H1 (cell line): Measurements from ENCODE around the gene UGT1A8. TPM values are rescaled to one million over a fixed set of nuclear protein-coding genes. Genes with fewer than 3 reads are reported as not detected.

Source experiments
- CTCF ChIA-PET: fragments of 300-600 bp; sonication (Branson Sonifier 250); formaldehyde crosslinking; loops from one replicate; lab custom pipeline; 2021; ENCODE audit not compliant: partially characterized antibody; lab: Charles Lee
- POLR2A ChIA-PET: fragments of 300-600 bp; sonication (Branson Sonifier 250); formaldehyde crosslinking; loops from one replicate; lab custom pipeline; 2021; ENCODE audit warnings: inconsistent platforms; ENCODE audit not compliant: partially characterized antibody; lab: Charles Lee
- DNase-seq, 2 experiments: peaks; one replicate each; pipeline versions ENCODE4 v3.0.0 to v3.0.0-alpha.2; 2010 to 2022; ENCODE audit warnings: low spot score in 2 of 2, low read depth in 1 of 2, mixed read lengths in 1 of 2
- FAIRE-seq: peaks from 2 replicates; lab custom pipeline; 2011; peaks lifted over from hg19 to GRCh38; lab: Jason Lieb, UNC
- H2AFZ ChIP-seq: 2 replicates; pipeline ENCODE4 v1.8.1; 2012; ENCODE audit warnings: low read length, inconsistent platforms
- H2AK5ac ChIP-seq: 2 replicates; pipeline ENCODE4 v1.6.1; 2013; ENCODE audit warnings: low read depth, low read length
- H2BK120ac ChIP-seq: replicated peaks from 2 replicates; pipeline ENCODE3; 2013; ENCODE audit warnings: low read depth, low read length, inconsistent platforms
- H2BK12ac ChIP-seq: 2 replicates; pipeline ENCODE4 v1.6.1; 2013; ENCODE audit warnings: low read depth, low read length
- H2BK15ac ChIP-seq: 2 replicates; pipeline ENCODE4 v1.6.1; 2013; ENCODE audit warnings: low read length
- H2BK20ac ChIP-seq: 2 replicates; pipeline ENCODE4 v1.6.1; 2013; ENCODE audit warnings: low read length
- H2BK5ac ChIP-seq: 2 replicates; pipeline ENCODE4 v1.6.1; 2013; ENCODE audit warnings: low read depth, low read length
- H3K14ac ChIP-seq: 2 replicates; pipeline ENCODE4 v1.6.1; 2013; ENCODE audit warnings: inconsistent platforms; ENCODE audit not compliant: insufficient read length
- H3K18ac ChIP-seq: 2 replicates; pipeline ENCODE4 v1.6.1; 2013; ENCODE audit warnings: low read length; ENCODE audit errors: extremely low read depth
- H3K23ac ChIP-seq: 2 replicates; pipeline ENCODE4 v1.6.1; 2013; ENCODE audit warnings: inconsistent platforms; ENCODE audit not compliant: insufficient read length
- H3K23me2 ChIP-seq: 2 replicates; pipeline ENCODE4 v1.6.1; 2013; ENCODE audit warnings: low read depth, low read length
- H3K27ac ChIP-seq: 2 replicates; pipeline ENCODE4 v1.6.1; 2011; ENCODE audit warnings: low read depth, low read length, inconsistent platforms
- H3K27me3 ChIP-seq, 4 experiments: replicated peaks in 1 of 4; 1 replicate in 1 of 4; 2 replicates in 3 of 4; pipeline versions ENCODE4 v1.6.1 to v1.8.1; 2011 to 2013; ENCODE audit warnings: low read length in 3 of 4, mild to moderate bottlenecking in 3 of 4, inconsistent platforms in 2 of 4, mixed read lengths in 2 of 4, moderate library complexity in 1 of 4; ENCODE audit not compliant: control insufficient read depth in 3 of 4, insufficient read depth in 3 of 4; ENCODE audit errors: extremely low read depth in 1 of 4
- H3K36me3 ChIP-seq, 4 experiments: 2 replicates each; pipeline versions ENCODE4 v1.6.1 to v1.8.1; 2011 to 2013; ENCODE audit warnings: mild to moderate bottlenecking in 4 of 4, low read length in 3 of 4, moderate library complexity in 2 of 4, control low read depth in 1 of 4, inconsistent platforms in 1 of 4; ENCODE audit not compliant: insufficient read depth in 4 of 4, control insufficient read depth in 2 of 4
- H3K4ac ChIP-seq: replicated peaks from 2 replicates; pipeline ENCODE3; 2013; ENCODE audit warnings: low read length, low read depth, mixed read lengths, inconsistent platforms; ENCODE audit not compliant: insufficient read length
- H3K4me1 ChIP-seq, 4 experiments: replicated peaks in 1 of 4; 1 replicate in 1 of 4; 2 replicates in 3 of 4; pipeline versions ENCODE4 v1.6.1 to v1.8.1; 2011 to 2013; ENCODE audit warnings: low read length in 3 of 4, inconsistent platforms in 2 of 4, mixed read lengths in 1 of 4; ENCODE audit not compliant: insufficient read depth in 4 of 4, control insufficient read depth in 3 of 4
- H3K4me2 ChIP-seq, 2 experiments: 2 replicates each; pipeline versions ENCODE4 v1.6.1 to v1.8.1; 2011 to 2013; ENCODE audit warnings: low read depth in 2 of 2, low read length in 2 of 2, control low read depth in 1 of 2, inconsistent platforms in 1 of 2, mild to moderate bottlenecking in 1 of 2; ENCODE audit not compliant: insufficient read depth in 1 of 2
- H3K4me3 ChIP-seq, 4 experiments: fragments of 200-600, 300-600 bp in 1 of 4; sonication (generic), shearing (Covaris generic), sonication (Bioruptor Twin) in 1 of 4; 2 replicates each; pipeline versions ENCODE4 v1.5.1 to v1.8.1; 2011 to 2016; ENCODE audit warnings: low read length in 4 of 4, low read depth in 3 of 4, control low read depth in 2 of 4, inconsistent platforms in 2 of 4, mild to moderate bottlenecking in 2 of 4, mixed read lengths in 1 of 4, moderate library complexity in 1 of 4; ENCODE audit not compliant: insufficient read depth in 2 of 4; ENCODE audit errors: extremely low read depth in 1 of 4
- H3K56ac ChIP-seq: replicated peaks from 2 replicates; pipeline ENCODE3; 2013; ENCODE audit warnings: low read depth, mild to moderate bottlenecking, mixed read lengths, low read length, inconsistent platforms; ENCODE audit not compliant: insufficient read length
- H3K79me1 ChIP-seq: 2 replicates; pipeline ENCODE4 v1.6.1; 2013; ENCODE audit warnings: low read depth, low read length, control low read depth
- H3K79me2 ChIP-seq, 2 experiments: 2 replicates each; pipeline versions ENCODE4 v1.6.1 to v1.8.1; 2012 to 2013; ENCODE audit warnings: low read length in 2 of 2, mild to moderate bottlenecking in 2 of 2, inconsistent platforms in 1 of 2; ENCODE audit not compliant: insufficient read depth in 2 of 2, control insufficient read depth in 1 of 2
- H3K9ac ChIP-seq, 4 experiments: replicated peaks in 1 of 4; 1 replicate in 1 of 4; 2 replicates in 3 of 4; pipeline versions ENCODE4 v1.6.1 to v1.8.1; 2011 to 2013; ENCODE audit warnings: low read depth in 3 of 4, low read length in 3 of 4, control low read depth in 2 of 4, mild to moderate bottlenecking in 2 of 4, moderate library complexity in 2 of 4, inconsistent platforms in 1 of 4; ENCODE audit errors: extremely low read depth in 1 of 4
- H3K9me3 ChIP-seq, 2 experiments: 2 replicates each; pipeline versions ENCODE4 v1.6.1 to v1.8.1; 2012 to 2013; ENCODE audit warnings: mild to moderate bottlenecking in 2 of 2, moderate library complexity in 2 of 2, control low read depth in 1 of 2, inconsistent platforms in 1 of 2, low read depth in 1 of 2, low read length in 1 of 2, mixed read lengths in 1 of 2; ENCODE audit not compliant: insufficient read depth in 2 of 2
- H4K20me1 ChIP-seq, 2 experiments: replicated peaks in 1 of 2; 2 replicates each; pipeline versions ENCODE3 to v1.8.1; 2011 to 2013; ENCODE audit warnings: inconsistent platforms in 2 of 2, low read length in 2 of 2, mild to moderate bottlenecking in 1 of 2; ENCODE audit not compliant: insufficient read depth in 2 of 2, control insufficient read depth in 1 of 2
- H4K5ac ChIP-seq: 2 replicates; pipeline ENCODE4 v1.6.1; 2013; ENCODE audit warnings: low read length, low read depth, mixed read lengths, inconsistent platforms; ENCODE audit not compliant: insufficient read length
- H4K8ac ChIP-seq: 2 replicates; pipeline ENCODE4 v1.8.0; 2013; ENCODE audit warnings: mild to moderate bottlenecking, moderate library complexity, low read length, inconsistent platforms; ENCODE audit not compliant: insufficient read depth; ENCODE audit errors: extremely low read depth
- H4K91ac ChIP-seq: replicated peaks from 2 replicates; pipeline ENCODE3; 2013; ENCODE audit warnings: low read length, mixed read lengths, inconsistent platforms; ENCODE audit not compliant: insufficient read length
- CREB1 ChIP-seq: IDR thresholded peaks from 2 replicates; pipeline ENCODE4 v1.6.1; 2012; ENCODE audit warnings: inconsistent platforms
- CTCF ChIP-seq, 3 experiments: IDR thresholded peaks; 1 replicate in 2 of 3; 2 replicates in 1 of 3; pipeline versions ENCODE4 v1.5.1 to v1.6.1; 2011; ENCODE audit warnings: low read length in 3 of 3, mild to moderate bottlenecking in 3 of 3, inconsistent platforms in 2 of 3, low read depth in 1 of 3, moderate library complexity in 1 of 3; ENCODE audit not compliant: insufficient read depth in 1 of 3; ENCODE audit errors: control extremely low read depth in 1 of 3
- POLR2AphosphoS5 ChIP-seq: IDR thresholded peaks from 2 replicates; pipeline ENCODE4 v1.6.1; 2011; ENCODE audit warnings: low read depth, low read length
- RBBP5 ChIP-seq: IDR thresholded peaks from 2 replicates; pipeline ENCODE4 v1.7.1; 2012; ENCODE audit warnings: low read depth, mild to moderate bottlenecking, inconsistent platforms, low read length, moderate library complexity, borderline replicate concordance
- SIN3A ChIP-seq, 2 experiments: IDR thresholded peaks in 1 of 2; conservative IDR thresholded peaks in 1 of 2; 2 replicates each; pipeline ENCODE4 v1.6.1; 2011 to 2012; ENCODE audit warnings: low read length in 2 of 2, improper control_type of control experiment in 1 of 2, low read depth in 1 of 2, mild to moderate bottlenecking in 1 of 2
- SUZ12 ChIP-seq: fragments of 200-600 bp; sonication (generic); IDR thresholded peaks from 2 replicates; pipeline ENCODE4 v1.6.1; 2012; ENCODE audit warnings: mild to moderate bottlenecking, inconsistent platforms, low read length, moderate library complexity, mixed read lengths
- WGBS, 2 experiments: shearing (Covaris generic) in 1 of 2; methylation state at CpG; one replicate each; pipeline versions ENCODE4 v1.1.6 to v1.1.7; 2013 to 2015; ENCODE audit warnings: low lambda C conversion rate in 2 of 2, mixed read lengths in 2 of 2, inconsistent platforms in 1 of 2, low coverage in 1 of 2, missing lambda C conversion rate in 1 of 2; ENCODE audit not compliant: insufficient replicate concordance in 2 of 2, insufficient coverage in 1 of 2, insufficient read length in 1 of 2; ENCODE audit errors: extremely low coverage in 1 of 2, missing lambda C conversion rate in 1 of 2; 5-methylcytosine and 5-hydroxymethylcytosine counted together
- polyA plus RNA-seq, 7 experiments: library from polyadenylated mRNA; depleted of rRNA in 3 of 7; stranded (reverse) in 5 of 7; unstranded in 2 of 7; fragments of >200 nt in 5 of 7; fragments of 200-250 nt in 2 of 7; gene quantifications; 1 replicate in 5 of 7; 2 replicates in 1 of 7; 4 replicates in 1 of 7; pipeline versions ENCODE4 v1.2.1 to v1.2.3, GENCODE V29; 2011 to 2013; ENCODE audit warnings: missing spikeins in 2 of 7, mixed read lengths in 2 of 7
- total RNA-seq: library from RNA; stranded (reverse); fragmentation: NEBNext Ultra II Directional; extraction: Animal tissue kit (Norgen Biotek cat#: 25700); gene quantifications from 2 replicates; pipeline ENCODE4 v1.2.1, GENCODE V29; 2021
- TF ChIP-seq, protein P1 (sequence below): IDR thresholded peaks from 2 replicates; pipeline ENCODE4 v1.6.1; 2011; ENCODE audit warnings: low read length, improper control_type of control experiment

The UGT1A8 gene
- total and polyA plus RNA-seq, 2 of the 8 experiments (the other 6 are each of a cell fraction or from before 2014, with no cell fraction given), result not detected

- POLR2A ChIA-PET, result no interaction called here
These were observed 37.1 kb downstream of the UGT1A8 start for GRCh38 chr2:233654501-233654900.

More at GRCh38 chr2:233654501-233654900, 37.1 kb downstream of the UGT1A8 start:
- no peak overlapping the region for H3K18ac ChIP-seq
- H3K9ac ChIP-seq, result no peak overlapping the region
- no peak overlapping the region for H3K23ac ChIP-seq
- H3K4me1 ChIP-seq, result no peaks in the 10 kb centered on the region
- H3K9me3 ChIP-seq, result no peaks in the 10 kb centered on the region
- no peaks in the 10 kb centered on the region for H3K36me3 ChIP-seq
- H2BK120ac ChIP-seq, result no peak overlapping the region
- H4K8ac ChIP-seq, result no peak overlapping the region
- H4K5ac ChIP-seq, result no peak overlapping the region
- FAIRE-seq (no peak), DNase-seq (no peak)
- no peak overlapping the region for H3K27ac ChIP-seq
- CTCF ChIA-PET, result no interaction called here
- no peak overlapping the region for H3K14ac ChIP-seq
- no peak overlapping the region for H2BK20ac ChIP-seq
- 72% methylated on average over 6 of the region's 6 CpGs; no CpG with 5 or more reads in 1 of the 2 experiments for WGBS, 2 experiments
- no peak overlapping the region for H3K4me3 ChIP-seq
- no peak overlapping the region for H3K4me2 ChIP-seq
- no peak overlapping the region for H2BK12ac ChIP-seq
- H3K23me2 ChIP-seq, result no peaks in the 10 kb centered on the region; the same call in 1 of the 2 replicates
- TF ChIP-seq RBBP5, result no peak
- no peak for TF ChIP-seq SIN3A (conservative IDR thresholded peaks at IDR 0.05 in 1 of 2, IDR thresholded peaks at IDR 0.05 in 1 of 2; ENCODE audit: low read depth in 1 of 2, low read length in 2 of 2)
- TF ChIP-seq SUZ12, result no peak
- TF ChIP-seq, protein P1, sequence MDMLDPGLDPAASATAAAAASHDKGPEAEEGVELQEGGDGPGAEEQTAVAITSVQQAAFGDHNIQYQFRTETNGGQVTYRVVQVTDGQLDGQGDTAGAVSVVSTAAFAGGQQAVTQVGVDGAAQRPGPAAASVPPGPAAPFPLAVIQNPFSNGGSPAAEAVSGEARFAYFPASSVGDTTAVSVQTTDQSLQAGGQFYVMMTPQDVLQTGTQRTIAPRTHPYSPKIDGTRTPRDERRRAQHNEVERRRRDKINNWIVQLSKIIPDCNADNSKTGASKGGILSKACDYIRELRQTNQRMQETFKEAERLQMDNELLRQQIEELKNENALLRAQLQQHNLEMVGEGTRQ, result no peak
- TF ChIP-seq CREB1, result no peak
- no peak for TF ChIP-seq POLR2AphosphoS5
- no peak for TF ChIP-seq CTCF (IDR thresholded peaks at IDR 0.05; ENCODE audit: control extremely low read depth in 1 of 3, insufficient read depth in 1 of 3, low read depth in 1 of 3, low read length in 3 of 3)
- H2AFZ ChIP-seq, result no peak overlapping the region
- H4K91ac ChIP-seq, result no peak overlapping the region
- no peaks in the 10 kb centered on the region for H3K79me2 ChIP-seq
- no peaks in the 10 kb centered on the region for H3K79me1 ChIP-seq
- H3K56ac ChIP-seq, result no peak overlapping the region
- no peak overlapping the region for H2BK5ac ChIP-seq
- H3K4ac ChIP-seq, result no peak overlapping the region
- no peak overlapping the region for H2BK15ac ChIP-seq
- no peaks in the 10 kb centered on the region for H3K27me3 ChIP-seq
- no peak overlapping the region for H2AK5ac ChIP-seq
- H4K20me1 ChIP-seq, result no peaks in the 10 kb centered on the region
